Jurkat, Clone E6-1 (cell line): ENCODE results near the gene HEG1.
A peak's percentile ranks its signal among the peaks of the same experiment; 100 is the strongest.

Source experiments
- DNase-seq: peaks from one replicate; pipeline ENCODE4 v3.0.0-alpha.2; 2011; ENCODE audit warnings: low read depth, low spot score
- H3K4me3 ChIP-seq: 2 replicates; pipeline ENCODE4 v1.5.1; 2011; ENCODE audit warnings: mild to moderate bottlenecking, low read length, control low read depth, moderate library complexity

The HEG1 gene

GRCh38 chr3:124934577-124934976, 121.2 kb downstream of the HEG1 start, which contains the start of gene MUC13:
MUC13 (minus strand) TSS chr3:124934751; CDS start chr3:124934712, 39 bp downstream.
- DNase-seq = no peak
- H3K4me3 ChIP-seq = no peak within 1 kb of the TSS

GRCh38 chr3:124928333-124929202, 127.2 kb downstream of the HEG1 start:
- no peak overlapping the region for H3K4me3 ChIP-seq
- peak; percentile 57 for DNase-seq

GRCh38 chr3:124927574-124928045, 128.2 kb downstream of the HEG1 start:
- DNase-seq = no peak
- H3K4me3 ChIP-seq = no peak overlapping the region

GRCh38 chr3:124926426-124927101, 129.2 kb downstream of the HEG1 start:
- H3K4me3 ChIP-seq = no peak overlapping the region
- no peak for DNase-seq

- no peak overlapping the region for H3K4me3 ChIP-seq
- no peak for DNase-seq
Observed at GRCh38 chr3:124924741-124925140, 131.1 kb downstream of the HEG1 start.

- DNase-seq = no peak
- no peak overlapping the region for H3K4me3 ChIP-seq
Observed at GRCh38 chr3:124923833-124924232, 132.0 kb downstream of the HEG1 start.

- no peak for DNase-seq
- no peak overlapping the region for H3K4me3 ChIP-seq
Observed at GRCh38 chr3:124920718-124921117, 135.1 kb downstream of the HEG1 start.

GRCh38 chr3:124919756-124920155, 136.0 kb downstream of the HEG1 start:
- no peak for DNase-seq
- no peak overlapping the region for H3K4me3 ChIP-seq

GRCh38 chr3:124918524-124918923, 137.3 kb downstream of the HEG1 start:
- no peak for DNase-seq
- H3K4me3 ChIP-seq = no peak overlapping the region

- no peak overlapping the region for H3K4me3 ChIP-seq
- DNase-seq = no peak
Observed at GRCh38 chr3:124916837-124917409, 138.9 kb downstream of the HEG1 start.
